ENCODE measurements around the gene MAP3K13. TPM values are rescaled to one million over a fixed set of nuclear protein-coding genes. Genes with fewer than 3 reads are reported as not detected.

Gene MAP3K13
- polyA plus RNA-seq, 1 donor (not counting 4 experiments of a cell fraction or from before 2014, with no cell fraction given): 23.0 TPM

GRCh38 chr3:185347399-185347798 is 15.5 kb upstream of the MAP3K13 start:
- no peak overlapping the region for H3K9ac ChIP-seq (ENCODE audit: control insufficient read depth, extremely low read depth, insufficient read depth, low read length)
- no peak overlapping the region for H2AFZ ChIP-seq (ENCODE audit: control insufficient read depth, low read length)
- no peaks in the 10 kb centered on the region for H4K20me1 ChIP-seq (ENCODE audit: control insufficient read depth, extremely low read depth, insufficient read depth, low read length)
- H3K9me3 ChIP-seq (ENCODE audit: control insufficient read depth, low read depth, low read length): no peaks in the 10 kb centered on the region
- H3K27ac ChIP-seq (ENCODE audit: control insufficient read depth, insufficient read depth, low read length): no peak overlapping the region
- no peak overlapping the region for H3K4me3 ChIP-seq (ENCODE audit: control insufficient read depth in 2 of 3, extremely low read depth in 1 of 3, insufficient read depth in 2 of 3, low read depth in 1 of 3, low read length in 3 of 3)
- dilution Hi-C loops (cut with MboI; ENCODE audit: extremely low pct_ligation_motif_present, low sequenced_read_pairs): no loop called here
- H3K36me3 ChIP-seq (ENCODE audit: control insufficient read depth in 2 of 2, extremely low read depth in 1 of 2, insufficient read depth in 2 of 2, low read length in 2 of 2): no peaks in the 10 kb centered on the region
- DNase-seq (ENCODE audit: low read depth, low spot score) (no peak), FAIRE-seq (no peak)
- no peak overlapping the region for H3K4me2 ChIP-seq (ENCODE audit: control insufficient read depth, extremely low read depth, insufficient read depth, low read depth, low read length)
- TF ChIP-seq CTCF (optimal IDR thresholded peaks at IDR 0.05 in 1 of 3, IDR thresholded peaks at IDR 0.05 in 1 of 3, conservative IDR thresholded peaks at IDR 0.05 in 1 of 3; ENCODE audit: extremely low read depth in 1 of 3, insufficient read depth in 2 of 3, low read length in 3 of 3): no peak
- TF ChIP-seq EZH2 (IDR thresholded peaks at IDR 0.05; ENCODE audit: low read length): no peak
- H3K79me2 ChIP-seq (ENCODE audit: control insufficient read depth, insufficient read depth, low read length): no peaks in the 10 kb centered on the region
- H3K9me1 ChIP-seq (ENCODE audit: control insufficient read depth, extremely low read depth, insufficient read depth, low read length): no peaks in the 10 kb centered on the region
- peaks cover 9% of the 10 kb centered on the region for H3K4me1 ChIP-seq (ENCODE audit: control insufficient read depth, extremely low read depth, insufficient read depth, low read length)
- no peaks in the 10 kb centered on the region for H3K27me3 ChIP-seq (ENCODE audit: control insufficient read depth, extremely low read depth, insufficient read depth, low read length)

GRCh38 chr3:185350841-185351240 is 12.1 kb upstream of the MAP3K13 start:
- FAIRE-seq: no peak
- H3K9ac ChIP-seq (ENCODE audit: control insufficient read depth, extremely low read depth, insufficient read depth, low read length): no peak overlapping the region
- H3K27ac ChIP-seq (ENCODE audit: control insufficient read depth, insufficient read depth, low read length): no peak overlapping the region
- H3K36me3 ChIP-seq (ENCODE audit: control insufficient read depth in 2 of 2, extremely low read depth in 1 of 2, insufficient read depth in 2 of 2, low read length in 2 of 2): no peaks in the 10 kb centered on the region
- no peak overlapping the region for H3K4me3 ChIP-seq (ENCODE audit: control insufficient read depth in 2 of 3, extremely low read depth in 1 of 3, insufficient read depth in 2 of 3, low read depth in 1 of 3, low read length in 3 of 3)
- dilution Hi-C loops (cut with MboI; ENCODE audit: extremely low pct_ligation_motif_present, low sequenced_read_pairs): no loop called here
- no peak for DNase-seq (ENCODE audit: low read depth, low spot score)
- no peaks in the 10 kb centered on the region for H3K9me1 ChIP-seq (ENCODE audit: control insufficient read depth, extremely low read depth, insufficient read depth, low read length)
- H4K20me1 ChIP-seq (ENCODE audit: control insufficient read depth, extremely low read depth, insufficient read depth, low read length): no peaks in the 10 kb centered on the region
- H3K9me3 ChIP-seq (ENCODE audit: control insufficient read depth, low read depth, low read length): no peaks in the 10 kb centered on the region
- H3K4me2 ChIP-seq (ENCODE audit: control insufficient read depth, extremely low read depth, insufficient read depth, low read depth, low read length): no peak overlapping the region
- TF ChIP-seq CTCF (optimal IDR thresholded peaks at IDR 0.05 in 1 of 3, IDR thresholded peaks at IDR 0.05 in 1 of 3, conservative IDR thresholded peaks at IDR 0.05 in 1 of 3; ENCODE audit: extremely low read depth in 1 of 3, insufficient read depth in 2 of 3, low read length in 3 of 3) (no peak), EZH2 (IDR thresholded peaks at IDR 0.05; ENCODE audit: low read length) (no peak)
- H3K79me2 ChIP-seq (ENCODE audit: control insufficient read depth, insufficient read depth, low read length): no peaks in the 10 kb centered on the region
- H3K27me3 ChIP-seq (ENCODE audit: control insufficient read depth, extremely low read depth, insufficient read depth, low read length): no peaks in the 10 kb centered on the region
- no peak overlapping the region for H2AFZ ChIP-seq (ENCODE audit: control insufficient read depth, low read length)
- H3K4me1 ChIP-seq (ENCODE audit: control insufficient read depth, extremely low read depth, insufficient read depth, low read length): no peaks in the 10 kb centered on the region
